Measurements from ENCODE around the gene GREM2. TPM values are rescaled to one million over a fixed set of nuclear protein-coding genes. Genes with fewer than 3 reads are reported as not detected.
A peak's percentile ranks its signal among the peaks of the same experiment; 100 is the strongest.

GREM2 gene
- total RNA-seq, 2 donors from 2014 or later: under 0.01 TPM; not detected in 1

GRCh38 chr1:240562779-240563178 lies 49.2 kb downstream of the GREM2 start:
- 78 to 79% methylated on average over 3 of the region's 3 CpGs for WGBS, 2 donors
- H3K9me3 ChIP-seq: no peaks in the 10 kb centered on the region
- intact Hi-C loops (cut with DNase I): no loop called here

GRCh38 chr1:240562111-240562590 lies 49.8 kb downstream of the GREM2 start:
- TF ChIP-seq POLR2A (IDR thresholded peaks at IDR 0.05): no peak
- no peak for TF ChIP-seq CTCF (IDR thresholded peaks at IDR 0.05)
- DNase-seq (no peak), ATAC-seq (no peak)
- H3K4me1 ChIP-seq: no peaks in the 10 kb centered on the region
- no peak overlapping the region for H3K27ac ChIP-seq
- no peak overlapping the region for H3K4me3 ChIP-seq
- intact Hi-C loops (cut with DNase I): no loop called here
- WGBS, 2 donors: 58 to 60% methylated on average over 7 of the region's 7 CpGs
- no peaks in the 10 kb centered on the region for H3K27me3 ChIP-seq
- H3K9me3 ChIP-seq: no peaks in the 10 kb centered on the region
- H3K36me3 ChIP-seq (replicated peaks in 1 of 2; ENCODE audit: insufficient read depth in 1 of 2, low read depth in 2 of 2): no peaks in the 10 kb centered on the region

More at GRCh38 chr1:240562779-240563178, 49.2 kb downstream of the GREM2 start:
- ATAC-seq (no peak), DNase-seq (no peak)
- no peaks in the 10 kb centered on the region for H3K4me1 ChIP-seq
- TF ChIP-seq POLR2A (IDR thresholded peaks at IDR 0.05) (no peak), CTCF (IDR thresholded peaks at IDR 0.05) (peak in 1 of 7 experiments; percentile 14)
- H3K36me3 ChIP-seq (replicated peaks in 1 of 2; ENCODE audit: insufficient read depth in 1 of 2, low read depth in 2 of 2): no peaks in the 10 kb centered on the region
- no peaks in the 10 kb centered on the region for H3K27me3 ChIP-seq
- H3K4me3 ChIP-seq: no peak overlapping the region
- H3K27ac ChIP-seq: no peak overlapping the region

- intact Hi-C loops (cut with DNase I): no loop called here
- ATAC-seq: no peak
- Histone ChIP-seq H3K36me3 (replicated peaks in 1 of 2; ENCODE audit: insufficient read depth in 1 of 2, low read depth in 2 of 2) (no peaks in the 10 kb centered on the region), H3K4me1 (no peaks in the 10 kb centered on the region), H3K9me3 (no peaks in the 10 kb centered on the region), H3K27me3 (no peaks in the 10 kb centered on the region), H3K27ac (no peak overlapping the region), H3K4me3 (no peak overlapping the region)
- TF ChIP-seq POLR2A (IDR thresholded peaks at IDR 0.05) (no peak), CTCF (IDR thresholded peaks at IDR 0.05) (no peak)
- 60 to 74% methylated on average over 5 of the region's 5 CpGs for WGBS, 2 donors
- DNase-seq: no peak
Observed at GRCh38 chr1:240559781-240560180, 52.2 kb downstream of the GREM2 start.

GRCh38 chr1:240555524-240555923 lies 56.4 kb downstream of the GREM2 start:
- no peaks in the 10 kb centered on the region for H3K9me3 ChIP-seq
- H3K27ac ChIP-seq: no peak overlapping the region
- WGBS, 2 donors: 58% methylated on average over 2 of the region's 2 CpGs
- no peaks in the 10 kb centered on the region for H3K36me3 ChIP-seq (replicated peaks in 1 of 2; ENCODE audit: insufficient read depth in 1 of 2, low read depth in 2 of 2)
- H3K4me3 ChIP-seq: no peak overlapping the region
- intact Hi-C loops (cut with DNase I): no loop called here
- TF ChIP-seq CTCF (IDR thresholded peaks at IDR 0.05): no peak
- TF ChIP-seq POLR2A (IDR thresholded peaks at IDR 0.05): no peak
- H3K4me1 ChIP-seq: no peaks in the 10 kb centered on the region
- no peaks in the 10 kb centered on the region for H3K27me3 ChIP-seq
- ATAC-seq: no peak
- DNase-seq: no peak

GRCh38 chr1:240553351-240553750 lies 58.6 kb downstream of the GREM2 start:
- no peaks in the 10 kb centered on the region for H3K36me3 ChIP-seq (replicated peaks in 1 of 2; ENCODE audit: insufficient read depth in 1 of 2, low read depth in 2 of 2)
- ATAC-seq (no peak), DNase-seq (no peak)
- no peak overlapping the region for H3K4me3 ChIP-seq
- 61 to 66% methylated on average over 2 of the region's 2 CpGs for WGBS, 2 donors
- no peaks in the 10 kb centered on the region for H3K4me1 ChIP-seq
- H3K27me3 ChIP-seq: no peaks in the 10 kb centered on the region
- H3K9me3 ChIP-seq: no peaks in the 10 kb centered on the region
- intact Hi-C loops (cut with DNase I): no loop called here
- H3K27ac ChIP-seq: no peak overlapping the region
- no peak for TF ChIP-seq CTCF (IDR thresholded peaks at IDR 0.05)
- TF ChIP-seq POLR2A (IDR thresholded peaks at IDR 0.05): no peak
